Lung (tissue), 12 donors: ENCODE measurements around the gene TNF. TPM values are rescaled to one million over a fixed set of nuclear protein-coding genes. Genes with fewer than 3 reads are reported as not detected.
A peak's percentile ranks its signal among the peaks of the same experiment; 100 is the strongest.

Experiments
- ATAC-seq: fragments of 200-7000 bp; cut with Tn5 transposase; one replicate; pipeline ENCODE4 v1.9.1; 2020; ENCODE audit warnings: moderate number of reproducible peaks; ENCODE audit not compliant: insufficient read depth, low FRiP score
- DNase-seq, 3 donors: peaks; one replicate each; pipeline ENCODE4 v3.0.0-alpha.2; 2013 to 2017
- H3K27ac ChIP-seq, 2 donors: one replicate each; pipeline ENCODE4 v1.5.1; 2013; ENCODE audit warnings: mild to moderate bottlenecking in 2 of 2, moderate library complexity in 2 of 2, control low read depth in 1 of 2, inconsistent platforms in 1 of 2, low read depth in 1 of 2, low read length in 1 of 2
- H3K27me3 ChIP-seq, 3 donors: one replicate each; pipeline ENCODE4 v1.5.1; 2013; ENCODE audit warnings: low read length in 2 of 3; ENCODE audit not compliant: control insufficient read depth in 3 of 3, insufficient read depth in 3 of 3
- H3K36me3 ChIP-seq, 4 donors: one replicate each; pipeline ENCODE4 v1.5.1; 2013; ENCODE audit warnings: low read length in 4 of 4, mild to moderate bottlenecking in 1 of 4, moderate library complexity in 1 of 4; ENCODE audit not compliant: control insufficient read depth in 4 of 4, insufficient read depth in 4 of 4
- H3K4me1 ChIP-seq, 5 donors: one replicate each; pipeline ENCODE4 v1.5.1; 2013; ENCODE audit warnings: low read length in 5 of 5, mild to moderate bottlenecking in 2 of 5, moderate library complexity in 1 of 5; ENCODE audit not compliant: control insufficient read depth in 5 of 5, insufficient read depth in 5 of 5
- H3K4me3 ChIP-seq: one replicate; pipeline ENCODE4 v1.5.1; 2013; ENCODE audit warnings: mild to moderate bottlenecking, control low read depth, moderate library complexity
- H3K9ac ChIP-seq, 2 donors: one replicate each; pipeline ENCODE4 v1.5.1; 2013; ENCODE audit warnings: low read length in 2 of 2, control low read depth in 1 of 2; ENCODE audit not compliant: insufficient read depth in 1 of 2
- H3K9me3 ChIP-seq, 4 donors: one replicate each; pipeline ENCODE4 v1.5.1; 2013; ENCODE audit warnings: low read length in 3 of 4, mild to moderate bottlenecking in 1 of 4, moderate library complexity in 1 of 4; ENCODE audit not compliant: control insufficient read depth in 4 of 4, insufficient read depth in 3 of 4
- WGBS, 2 donors: extraction: QIAGEN DNeasy Blood & Tissue Kit; methylation state at CpG; one replicate each; pipeline ENCODE4 v1.1.7; 2013; 5-methylcytosine and 5-hydroxymethylcytosine counted together
- polyA plus RNA-seq, 2 donors: library from polyadenylated mRNA; stranded (reverse); fragments of 200-250 nt; gene quantifications; one replicate each; pipeline ENCODE4 v1.2.1, GENCODE V29; 2013
- total RNA-seq, 2 donors: library from RNA; depleted of rRNA in 1 of 2; stranded (reverse); fragments of >200 nt in 1 of 2; gene quantifications; one replicate each; pipeline ENCODE4 v1.2.1, GENCODE V29; 2014 to 2021
- TF ChIP-seq, protein P1 (sequence below): IDR thresholded peaks from 2 replicates; pipeline ENCODE4 v1.5.1; 2012; ENCODE audit warnings: mild to moderate bottlenecking; ENCODE audit errors: control extremely low read depth, extremely low read depth
- donor health status: control.
- donor health status: control.
- donor health status: Bipolar disorder and iron deficiency.
- donor health status: healthy.
- donor health status: DM: yes; HTN: yes; CAD: no.

TNF gene
- total and polyA plus RNA-seq, 4 donors, result 0.23 to 15.7 (median 4.1) TPM

- Histone ChIP-seq H3K4me1 (peaks cover 2 to 9% (median 6%) of the 10 kb centered on the region in 5 donors), H3K4me3 (no peak overlapping the region), H3K27me3 (peaks cover 0 to 6% (median 0%) of the 10 kb centered on the region in 3 donors), H3K36me3 (no peaks in the 10 kb centered on the region), H3K27ac (no peak overlapping the region), H3K9ac (no peak overlapping the region), H3K9me3 (no peaks in the 10 kb centered on the region)
- TF ChIP-seq, protein P1, sequence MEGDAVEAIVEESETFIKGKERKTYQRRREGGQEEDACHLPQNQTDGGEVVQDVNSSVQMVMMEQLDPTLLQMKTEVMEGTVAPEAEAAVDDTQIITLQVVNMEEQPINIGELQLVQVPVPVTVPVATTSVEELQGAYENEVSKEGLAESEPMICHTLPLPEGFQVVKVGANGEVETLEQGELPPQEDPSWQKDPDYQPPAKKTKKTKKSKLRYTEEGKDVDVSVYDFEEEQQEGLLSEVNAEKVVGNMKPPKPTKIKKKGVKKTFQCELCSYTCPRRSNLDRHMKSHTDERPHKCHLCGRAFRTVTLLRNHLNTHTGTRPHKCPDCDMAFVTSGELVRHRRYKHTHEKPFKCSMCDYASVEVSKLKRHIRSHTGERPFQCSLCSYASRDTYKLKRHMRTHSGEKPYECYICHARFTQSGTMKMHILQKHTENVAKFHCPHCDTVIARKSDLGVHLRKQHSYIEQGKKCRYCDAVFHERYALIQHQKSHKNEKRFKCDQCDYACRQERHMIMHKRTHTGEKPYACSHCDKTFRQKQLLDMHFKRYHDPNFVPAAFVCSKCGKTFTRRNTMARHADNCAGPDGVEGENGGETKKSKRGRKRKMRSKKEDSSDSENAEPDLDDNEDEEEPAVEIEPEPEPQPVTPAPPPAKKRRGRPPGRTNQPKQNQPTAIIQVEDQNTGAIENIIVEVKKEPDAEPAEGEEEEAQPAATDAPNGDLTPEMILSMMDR, result no peak
- 85 to 90% methylated on average over 3 of the region's 3 CpGs for WGBS, 2 donors
- ATAC-seq (no peak), DNase-seq (no peak)
Measured at GRCh38 chr6:31579119-31579505, 3.7 kb downstream of the TNF start.

GRCh38 chr6:31579546-31580437, 4.4 kb downstream of the TNF start:
- 88 to 95% methylated on average over 8 of the region's 8 CpGs for WGBS, 2 donors
- Histone ChIP-seq H3K9ac (no peak overlapping the region), H3K4me3 (no peak overlapping the region), H3K9me3 (no peaks in the 10 kb centered on the region), H3K36me3 (no peaks in the 10 kb centered on the region), H3K27me3 (peaks cover 0 to 6% (median 0%) of the 10 kb centered on the region in 3 donors), H3K4me1 (peaks cover 2 to 9% (median 6%) of the 10 kb centered on the region in 5 donors), H3K27ac (no peak overlapping the region)
- DNase-seq, result no peak
- TF ChIP-seq, protein P1, result no peak
- no peak for ATAC-seq

DNA sequence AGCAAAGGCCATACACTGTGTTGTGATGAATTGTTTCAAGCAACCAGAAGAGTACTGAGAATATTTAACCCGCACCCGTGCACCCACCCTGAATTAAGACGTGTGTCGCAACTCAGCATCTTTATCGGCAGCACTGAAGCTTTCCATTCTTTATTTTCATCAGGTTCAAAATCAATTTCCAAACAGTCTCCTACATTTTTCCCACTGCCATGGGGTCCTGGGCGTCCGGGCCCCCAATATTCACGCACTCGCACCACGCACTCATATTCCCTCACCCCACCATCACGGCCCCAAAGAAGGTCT, 5.0 kb downstream of the TNF start:
- TF ChIP-seq, protein P1, result no peak
- DNase-seq, result no peak
- H3K27me3 ChIP-seq, result peaks cover 0 to 6% (median 0%) of the 10 kb centered on the region in 3 donors
- H3K9ac ChIP-seq, result peak overlapping the region in 1 of 2 donors; percentile 30
- no peaks in the 10 kb centered on the region for H3K36me3 ChIP-seq
- H3K27ac ChIP-seq, result peak overlapping the region in 1 of 2 donors; percentile 75
- no peak for ATAC-seq
- no peaks in the 10 kb centered on the region for H3K9me3 ChIP-seq
- peak overlapping the region; percentile 54 for H3K4me3 ChIP-seq
- H3K4me1 ChIP-seq, result peaks cover 2 to 9% (median 6%) of the 10 kb centered on the region in 5 donors
- 31 to 35% methylated on average over 11 of the region's 11 CpGs for WGBS, 2 donors
